ENCODE data around the gene BRDT. TPM values are rescaled to one million over a fixed set of nuclear protein-coding genes. Genes with fewer than 3 reads are reported as not detected.
A peak's percentile ranks its signal among the peaks of the same experiment; 100 is the strongest.

Gene BRDT
- total and polyA plus RNA-seq, 4 donors = 0.15 TPM; not detected in 3

DNA sequence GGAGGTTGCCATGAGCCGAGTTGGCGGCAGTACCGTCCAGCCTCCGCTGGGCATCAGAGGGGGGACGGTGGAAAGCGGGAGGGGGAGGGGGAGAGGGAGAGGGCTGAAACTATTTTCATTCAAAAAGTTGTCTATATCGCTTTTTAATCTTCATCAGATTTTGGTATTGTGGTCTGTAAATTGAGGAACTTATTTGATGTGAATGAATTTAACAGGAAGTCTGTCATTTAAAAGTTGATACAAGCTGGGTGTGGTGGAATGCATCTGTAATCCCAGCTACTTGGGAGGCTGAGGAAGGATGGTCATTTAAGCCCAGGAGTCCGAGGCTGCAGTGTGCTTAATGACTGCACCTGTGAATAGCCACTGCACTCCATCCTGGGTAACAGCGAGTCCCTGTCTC is 77.6 kb downstream of the BRDT start:
- Histone ChIP-seq H3K27me3 (ENCODE audit: control insufficient read depth in 3 of 3, insufficient read depth in 3 of 3, low read length in 2 of 3) (peaks cover 0 to 6% (median 0%) of the 10 kb centered on the region in 3 donors), H3K4me1 (ENCODE audit: control insufficient read depth in 5 of 5, insufficient read depth in 5 of 5, low read length in 5 of 5) (peaks cover 0 to 5% (median 3%) of the 10 kb centered on the region in 5 donors), H3K27ac (ENCODE audit: low read depth in 1 of 2, low read length in 1 of 2) (no peak overlapping the region), H3K9me3 (ENCODE audit: control insufficient read depth in 4 of 4, insufficient read depth in 3 of 4, low read length in 3 of 4) (peaks cover 0 to 1% (median 0%) of the 10 kb centered on the region in 4 donors), H3K9ac (ENCODE audit: insufficient read depth in 1 of 2, low read length in 2 of 2) (no peak overlapping the region), H3K36me3 (ENCODE audit: control insufficient read depth in 4 of 4, insufficient read depth in 4 of 4, low read length in 4 of 4) (no peaks in the 10 kb centered on the region), H3K4me3 (no peak overlapping the region)
- ATAC-seq (ENCODE audit: insufficient read depth, low FRiP score) (no peak), DNase-seq (no peak)
- 75 to 86% methylated on average over 9 of the region's 9 CpGs for WGBS, 2 donors
- TF ChIP-seq, protein P1, sequence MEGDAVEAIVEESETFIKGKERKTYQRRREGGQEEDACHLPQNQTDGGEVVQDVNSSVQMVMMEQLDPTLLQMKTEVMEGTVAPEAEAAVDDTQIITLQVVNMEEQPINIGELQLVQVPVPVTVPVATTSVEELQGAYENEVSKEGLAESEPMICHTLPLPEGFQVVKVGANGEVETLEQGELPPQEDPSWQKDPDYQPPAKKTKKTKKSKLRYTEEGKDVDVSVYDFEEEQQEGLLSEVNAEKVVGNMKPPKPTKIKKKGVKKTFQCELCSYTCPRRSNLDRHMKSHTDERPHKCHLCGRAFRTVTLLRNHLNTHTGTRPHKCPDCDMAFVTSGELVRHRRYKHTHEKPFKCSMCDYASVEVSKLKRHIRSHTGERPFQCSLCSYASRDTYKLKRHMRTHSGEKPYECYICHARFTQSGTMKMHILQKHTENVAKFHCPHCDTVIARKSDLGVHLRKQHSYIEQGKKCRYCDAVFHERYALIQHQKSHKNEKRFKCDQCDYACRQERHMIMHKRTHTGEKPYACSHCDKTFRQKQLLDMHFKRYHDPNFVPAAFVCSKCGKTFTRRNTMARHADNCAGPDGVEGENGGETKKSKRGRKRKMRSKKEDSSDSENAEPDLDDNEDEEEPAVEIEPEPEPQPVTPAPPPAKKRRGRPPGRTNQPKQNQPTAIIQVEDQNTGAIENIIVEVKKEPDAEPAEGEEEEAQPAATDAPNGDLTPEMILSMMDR (IDR thresholded peaks at IDR 0.05; ENCODE audit: control extremely low read depth, extremely low read depth) = no peak

DNA sequence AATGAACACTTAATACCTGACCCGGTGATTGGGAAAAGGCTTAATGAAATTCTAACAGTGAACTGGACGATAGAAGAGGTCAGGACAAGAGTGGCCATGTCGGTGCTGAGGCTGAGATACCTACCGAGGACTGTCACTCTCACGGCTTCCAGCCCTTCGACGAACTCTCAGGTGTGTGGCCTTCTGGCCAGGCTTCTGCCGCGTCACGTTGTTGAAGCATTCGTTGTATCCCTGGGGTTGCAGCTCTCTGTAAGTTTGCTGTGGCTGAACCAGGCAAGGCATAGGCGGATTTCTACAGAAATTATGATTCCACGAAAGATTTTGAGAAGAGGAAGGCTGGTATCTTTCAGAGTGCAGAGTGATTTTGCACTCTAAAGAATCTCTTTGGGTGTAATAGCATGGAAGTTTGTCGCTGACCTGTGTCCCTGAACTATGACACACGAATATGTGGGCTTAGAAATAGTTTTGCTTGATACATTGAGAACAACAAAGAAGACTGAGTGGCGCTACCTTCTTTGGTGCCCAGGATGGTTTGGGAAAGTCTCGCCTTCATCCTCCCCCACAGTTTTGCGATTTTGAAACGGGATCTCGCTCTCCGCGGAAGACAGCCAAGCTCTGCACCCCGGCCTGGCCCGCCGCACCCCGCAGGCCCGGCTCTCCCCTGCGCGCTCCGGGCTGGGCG is 80.2 kb downstream of the BRDT start:
- H3K27ac ChIP-seq (ENCODE audit: low read depth in 1 of 2, low read length in 1 of 2) = no peak overlapping the region
- 41 to 43% methylated on average over 31 of the region's 31 CpGs for WGBS, 2 donors
- no peaks in the 10 kb centered on the region for H3K36me3 ChIP-seq (ENCODE audit: control insufficient read depth in 4 of 4, insufficient read depth in 4 of 4, low read length in 4 of 4)
- H3K9me3 ChIP-seq (ENCODE audit: control insufficient read depth in 4 of 4, insufficient read depth in 3 of 4, low read length in 3 of 4) = no peaks in the 10 kb centered on the region
- H3K4me3 ChIP-seq = peak overlapping the region; percentile 55
- TF ChIP-seq, protein P1 (IDR thresholded peaks at IDR 0.05; ENCODE audit: control extremely low read depth, extremely low read depth) = no peak
- peak; percentile 13 to 24 (median 14) for DNase-seq
- peak overlapping the region in 1 of 2 donors; percentile 26 for H3K9ac ChIP-seq (ENCODE audit: insufficient read depth in 1 of 2, low read length in 2 of 2)
- peaks cover 0 to 5% (median 3%) of the 10 kb centered on the region in 5 donors for H3K4me1 ChIP-seq (ENCODE audit: control insufficient read depth in 5 of 5, insufficient read depth in 5 of 5, low read length in 5 of 5)
- H3K27me3 ChIP-seq (ENCODE audit: control insufficient read depth in 3 of 3, insufficient read depth in 3 of 3, low read length in 2 of 3) = peaks cover 0 to 6% (median 0%) of the 10 kb centered on the region in 3 donors
- no peak for ATAC-seq (ENCODE audit: insufficient read depth, low FRiP score)

DNA sequence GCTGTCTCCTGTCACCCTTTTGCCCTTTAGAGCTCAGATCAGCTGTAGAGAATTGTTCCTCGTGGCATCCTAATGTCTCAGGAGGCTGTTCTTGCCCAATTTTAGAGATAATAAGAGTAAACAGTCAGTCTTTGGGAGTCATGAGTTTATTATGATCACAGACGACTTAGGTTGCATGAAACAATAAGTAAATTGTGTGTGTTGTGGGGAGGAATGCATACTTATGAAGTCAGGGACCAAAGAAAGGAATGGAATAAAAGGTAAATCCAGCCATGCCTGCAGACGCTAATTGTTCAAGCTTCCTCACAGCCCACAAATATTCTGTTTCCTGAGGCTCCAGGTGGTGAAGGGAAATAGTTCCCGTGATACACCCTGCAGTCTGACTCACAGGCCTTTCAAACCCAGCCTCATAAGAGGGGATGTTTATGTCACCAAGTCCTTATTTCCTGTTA is 81.5 kb downstream of the BRDT start:
- peaks cover 0 to 5% (median 3%) of the 10 kb centered on the region in 5 donors for H3K4me1 ChIP-seq (ENCODE audit: control insufficient read depth in 5 of 5, insufficient read depth in 5 of 5, low read length in 5 of 5)
- ATAC-seq (ENCODE audit: insufficient read depth, low FRiP score) = no peak
- H3K27ac ChIP-seq (ENCODE audit: low read depth in 1 of 2, low read length in 1 of 2) = peak overlapping the region in 1 of 2 donors; percentile 80
- peak in 2 of 3 donors; percentile 31 to 60 for DNase-seq
- no peak overlapping the region for H3K4me3 ChIP-seq
- no peaks in the 10 kb centered on the region for H3K9me3 ChIP-seq (ENCODE audit: control insufficient read depth in 4 of 4, insufficient read depth in 3 of 4, low read length in 3 of 4)
- WGBS, 2 donors = 15 to 25% methylated on average over 4 of the region's 4 CpGs
- H3K36me3 ChIP-seq (ENCODE audit: control insufficient read depth in 4 of 4, insufficient read depth in 4 of 4, low read length in 4 of 4) = no peaks in the 10 kb centered on the region
- peaks cover 0 to 6% (median 0%) of the 10 kb centered on the region in 3 donors for H3K27me3 ChIP-seq (ENCODE audit: control insufficient read depth in 3 of 3, insufficient read depth in 3 of 3, low read length in 2 of 3)
- TF ChIP-seq, protein P1 (IDR thresholded peaks at IDR 0.05; ENCODE audit: control extremely low read depth, extremely low read depth) = no peak
- peak overlapping the region in 1 of 2 donors; percentile 34 for H3K9ac ChIP-seq (ENCODE audit: insufficient read depth in 1 of 2, low read length in 2 of 2)

All from lung (tissue), 12 donors.